Vagina (tissue), 2 donors: ENCODE measurements around the gene MT1M.

Source experiments
- POLR2A ChIP-seq, 2 donors: fragments of 450-650 bp; IDR thresholded peaks; one replicate each; pipeline ENCODE4 v1.6.1; 2017; ENCODE audit warnings: antibody characterized with exemption in 2 of 2, mild to moderate bottlenecking in 2 of 2, moderate library complexity in 2 of 2
- POLR2AphosphoS5 ChIP-seq, 2 donors: sonication (generic); formaldehyde crosslinking; IDR thresholded peaks; one replicate each; pipeline ENCODE4 v1.9.0; 2017; ENCODE audit warnings: antibody characterized with exemption in 2 of 2, mild to moderate bottlenecking in 2 of 2, low read depth in 1 of 2; ENCODE audit not compliant: insufficient read depth in 1 of 2
- TF ChIP-seq, protein P1 (sequence below), 3 experiments: fragments of 450-650 bp in 2 of 3; fragments of 200-600 bp in 1 of 3; sonication (generic) in 1 of 3; IDR thresholded peaks; one replicate each; pipeline ENCODE4 v1.5.1; 2017 to 2019; ENCODE audit warnings: antibody characterized with exemption in 3 of 3, mild to moderate bottlenecking in 2 of 3, moderate library complexity in 2 of 3

DNA sequence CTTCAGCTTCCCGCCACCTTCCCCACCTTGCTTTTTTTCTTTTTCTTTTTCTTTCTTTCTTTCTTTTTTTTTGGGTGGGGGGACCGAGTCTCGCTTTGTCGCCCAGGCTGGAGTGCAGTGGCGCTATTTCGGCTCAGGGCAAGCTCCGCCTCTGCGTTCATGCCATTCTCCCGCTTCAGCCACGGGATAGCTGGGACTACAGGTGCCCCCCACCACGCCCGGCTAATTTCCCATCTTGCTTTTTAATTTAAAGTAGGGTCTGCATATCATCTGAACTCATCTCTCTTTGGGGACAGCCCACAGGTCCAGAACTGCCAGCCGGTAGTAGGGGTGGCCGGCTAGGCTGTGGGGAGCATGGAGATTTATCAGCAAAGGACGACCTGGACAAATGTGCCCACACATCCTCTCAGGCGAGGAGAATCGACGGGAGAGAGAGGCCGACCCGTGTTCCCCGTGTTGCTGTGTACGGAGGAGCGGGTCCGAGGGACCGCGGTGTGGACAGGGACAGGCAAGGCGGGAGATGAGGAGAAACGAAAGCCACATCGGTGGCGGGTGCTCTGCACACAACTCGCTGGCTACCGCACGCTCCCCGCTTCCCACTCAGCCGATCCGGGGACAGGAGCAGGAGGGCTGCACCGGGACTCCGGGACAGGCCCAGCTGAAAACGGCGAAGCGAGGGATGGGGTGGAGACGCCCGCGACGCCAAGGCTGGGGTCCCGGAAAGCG is 2.4 kb downstream of the MT1M start:
- TF ChIP-seq, protein P1, sequence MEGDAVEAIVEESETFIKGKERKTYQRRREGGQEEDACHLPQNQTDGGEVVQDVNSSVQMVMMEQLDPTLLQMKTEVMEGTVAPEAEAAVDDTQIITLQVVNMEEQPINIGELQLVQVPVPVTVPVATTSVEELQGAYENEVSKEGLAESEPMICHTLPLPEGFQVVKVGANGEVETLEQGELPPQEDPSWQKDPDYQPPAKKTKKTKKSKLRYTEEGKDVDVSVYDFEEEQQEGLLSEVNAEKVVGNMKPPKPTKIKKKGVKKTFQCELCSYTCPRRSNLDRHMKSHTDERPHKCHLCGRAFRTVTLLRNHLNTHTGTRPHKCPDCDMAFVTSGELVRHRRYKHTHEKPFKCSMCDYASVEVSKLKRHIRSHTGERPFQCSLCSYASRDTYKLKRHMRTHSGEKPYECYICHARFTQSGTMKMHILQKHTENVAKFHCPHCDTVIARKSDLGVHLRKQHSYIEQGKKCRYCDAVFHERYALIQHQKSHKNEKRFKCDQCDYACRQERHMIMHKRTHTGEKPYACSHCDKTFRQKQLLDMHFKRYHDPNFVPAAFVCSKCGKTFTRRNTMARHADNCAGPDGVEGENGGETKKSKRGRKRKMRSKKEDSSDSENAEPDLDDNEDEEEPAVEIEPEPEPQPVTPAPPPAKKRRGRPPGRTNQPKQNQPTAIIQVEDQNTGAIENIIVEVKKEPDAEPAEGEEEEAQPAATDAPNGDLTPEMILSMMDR (IDR thresholded peaks at IDR 0.05): no peak
- TF ChIP-seq POLR2A (IDR thresholded peaks at IDR 0.05) (no peak), POLR2AphosphoS5 (IDR thresholded peaks at IDR 0.05; ENCODE audit: insufficient read depth in 1 of 2, low read depth in 1 of 2) (no peak)
